K562 (cell line): ENCODE data around the gene ZNF837. TPM values are rescaled to one million over a fixed set of nuclear protein-coding genes. Genes with fewer than 3 reads are reported as not detected.

Experiments
- EP300 ChIP-seq: IDR thresholded peaks from 2 replicates; pipeline ENCODE4 v1.6.1; 2012; ENCODE audit warnings: low read length, improper control_type of control experiment
- KDM5B ChIP-seq: fragments of 200-600 bp; sonication (generic); IDR thresholded peaks from 2 replicates; pipeline ENCODE4 v1.6.1; 2012; ENCODE audit warnings: low read depth, mild to moderate bottlenecking, moderate library complexity, low read length, control low read depth, inconsistent platforms; ENCODE audit not compliant: insufficient replicate concordance
- MTA3 ChIP-seq: fragments of 450-650 bp; formaldehyde crosslinking; IDR thresholded peaks from 2 replicates; pipeline ENCODE4 v1.6.1; 2017; ENCODE audit warnings: mild to moderate bottlenecking, borderline replicate concordance
- NEUROD1 ChIP-seq: fragments of 150-350 bp; IDR thresholded peaks from 2 replicates; pipeline ENCODE4 v1.6.1; 2014; ENCODE audit warnings: borderline replicate concordance, low read length, low read depth; ENCODE audit not compliant: partially characterized antibody
- PTTG1 ChIP-seq: fragments of 450-650 bp; IDR thresholded peaks from 2 replicates; pipeline ENCODE4 v1.6.1; 2016; ENCODE audit warnings: low read depth, mild to moderate bottlenecking, missing genetic modification characterization, missing compliant biosample characterization
- SIX5 ChIP-seq, 2 experiments: IDR thresholded peaks; 2 replicates each; pipeline ENCODE4 v1.6.1; 2011; ENCODE audit warnings: low read length in 2 of 2, borderline replicate concordance in 1 of 2, low read depth in 1 of 2, mild to moderate bottlenecking in 1 of 2, moderate library complexity in 1 of 2; ENCODE audit not compliant: insufficient read depth in 1 of 2
- ZNF707 ChIP-seq: fragments of 250-450 bp; sonication (Bioruptor Pico); conservative IDR thresholded peaks from 2 replicates; pipeline ENCODE4 v1.8.0; 2022; ENCODE audit warnings: inconsistent platforms, mild to moderate bottlenecking, moderate library complexity
- polyA plus RNA-seq, 8 experiments: library from polyadenylated mRNA; depleted of rRNA in 4 of 8; stranded (reverse) in 5 of 8; unstranded in 3 of 8; fragments of >200 nt; fragmentation: Nextera tagmentation in 2 of 8; fragmentation: Illumina TruSeq in 1 of 8; extraction: Ambion mirVana in 2 of 8; extraction: Trizol in 1 of 8; gene quantifications; 2 replicates each; pipeline versions ENCODE4 v1.2.1 to v1.2.3, GENCODE V29; 2011 to 2014; ENCODE audit warnings: inconsistent platforms in 1 of 8, missing spikeins in 1 of 8
- total RNA-seq, 7 experiments: library from RNA; depleted of rRNA in 6 of 7; stranded (reverse); fragments of >200 nt in 6 of 7; fragmentation: Illumina TruSeq in 2 of 7; extraction: Trizol in 2 of 7; gene quantifications; 2 replicates each; pipeline versions ENCODE4 v1.2.1 to v1.2.3, GENCODE V29; 2011 to 2021; ENCODE audit warnings: low replicate concordance in 1 of 7
- TF ChIP-seq, protein P1 (sequence below): fragments of 250-450 bp; sonication (Bioruptor Pico); IDR thresholded peaks from 2 replicates; pipeline ENCODE4 v1.4.0; 2020
- TF ChIP-seq, protein P2 (sequence below), 2 experiments: fragments of 450-650 bp in 1 of 2; sonication (generic) in 1 of 2; formaldehyde crosslinking in 1 of 2; IDR thresholded peaks in 1 of 2; conservative IDR thresholded peaks in 1 of 2; 2 replicates each; pipeline versions ENCODE4 v1.6.1 to v1.8.1; 2016 to 2023; ENCODE audit warnings: mild to moderate bottlenecking in 2 of 2, moderate library complexity in 2 of 2, inconsistent platforms in 1 of 2, missing genetic modification reagents in 1 of 2
- TF ChIP-seq, protein P3 (sequence below): fragments of 450-650 bp; IDR thresholded peaks from 2 replicates; pipeline ENCODE4 v1.6.1; 2018; ENCODE audit warnings: mild to moderate bottlenecking, low read depth; ENCODE audit not compliant: partially characterized antibody
- TF ChIP-seq, protein P4 (sequence below): fragments of 250-450 bp; sonication (Bioruptor Pico); IDR thresholded peaks from 2 replicates; pipeline ENCODE4 v1.8.0; 2022; ENCODE audit warnings: moderate library complexity, mild to moderate bottlenecking, inconsistent platforms
- TF ChIP-seq, protein P5 (sequence below): fragments of 250-450 bp; sonication (Bioruptor Pico); IDR thresholded peaks from 2 replicates; pipeline ENCODE4 v1.5.0; 2021; ENCODE audit warnings: mild to moderate bottlenecking, moderate library complexity

ZNF837 gene
- total and polyA plus RNA-seq, 9 of the 15 experiments (the other 6 are each of a cell fraction or from before 2014, with no cell fraction given), result 0.11 to 2.1 (median 0.57) TPM; not detected in 4

DNA sequence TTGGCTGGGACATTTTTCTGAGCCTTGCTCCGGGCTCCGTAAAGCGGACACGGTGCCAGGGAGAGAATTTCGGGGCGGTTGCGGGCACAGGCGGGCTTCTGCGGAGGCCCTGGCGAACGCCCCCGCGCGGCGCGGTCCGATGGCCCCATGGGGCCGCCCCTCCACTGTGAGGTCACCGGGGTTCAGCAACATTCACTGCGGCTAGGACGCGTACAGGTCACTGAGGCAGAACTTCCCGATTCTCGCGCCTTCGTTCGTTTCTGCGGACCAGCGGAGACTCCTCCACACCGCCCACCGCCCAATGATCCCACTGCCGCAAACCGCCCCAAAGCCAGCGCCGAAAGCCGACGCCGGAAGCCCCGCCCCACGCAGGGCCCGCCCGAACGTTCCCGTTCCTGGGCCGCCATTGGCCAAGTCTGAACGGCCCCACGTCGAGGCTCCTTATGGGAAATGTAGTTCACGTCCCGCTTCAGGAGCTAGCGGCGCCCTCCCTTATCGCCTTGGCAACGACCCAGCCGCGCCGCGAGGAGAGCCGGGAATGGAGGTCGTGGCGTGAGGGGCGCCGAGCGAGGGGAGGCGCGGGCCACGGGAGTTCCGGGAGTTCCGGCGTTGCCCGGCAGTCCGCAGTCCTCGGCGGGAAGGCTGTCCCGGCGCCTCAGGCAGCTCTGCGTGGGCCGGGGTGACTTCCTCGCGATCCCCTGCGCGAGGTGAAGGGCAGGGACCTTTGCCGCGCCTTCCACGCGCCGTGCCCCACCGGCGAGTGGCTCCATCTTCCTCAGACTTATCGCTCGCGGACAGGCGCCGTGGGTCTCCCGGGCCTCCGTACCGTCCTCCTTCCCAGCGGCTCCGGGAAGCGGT lies 27.6 kb upstream of the ZNF837 start, which contains the start of gene ZNF584 (continued):
- TF ChIP-seq, protein P1, sequence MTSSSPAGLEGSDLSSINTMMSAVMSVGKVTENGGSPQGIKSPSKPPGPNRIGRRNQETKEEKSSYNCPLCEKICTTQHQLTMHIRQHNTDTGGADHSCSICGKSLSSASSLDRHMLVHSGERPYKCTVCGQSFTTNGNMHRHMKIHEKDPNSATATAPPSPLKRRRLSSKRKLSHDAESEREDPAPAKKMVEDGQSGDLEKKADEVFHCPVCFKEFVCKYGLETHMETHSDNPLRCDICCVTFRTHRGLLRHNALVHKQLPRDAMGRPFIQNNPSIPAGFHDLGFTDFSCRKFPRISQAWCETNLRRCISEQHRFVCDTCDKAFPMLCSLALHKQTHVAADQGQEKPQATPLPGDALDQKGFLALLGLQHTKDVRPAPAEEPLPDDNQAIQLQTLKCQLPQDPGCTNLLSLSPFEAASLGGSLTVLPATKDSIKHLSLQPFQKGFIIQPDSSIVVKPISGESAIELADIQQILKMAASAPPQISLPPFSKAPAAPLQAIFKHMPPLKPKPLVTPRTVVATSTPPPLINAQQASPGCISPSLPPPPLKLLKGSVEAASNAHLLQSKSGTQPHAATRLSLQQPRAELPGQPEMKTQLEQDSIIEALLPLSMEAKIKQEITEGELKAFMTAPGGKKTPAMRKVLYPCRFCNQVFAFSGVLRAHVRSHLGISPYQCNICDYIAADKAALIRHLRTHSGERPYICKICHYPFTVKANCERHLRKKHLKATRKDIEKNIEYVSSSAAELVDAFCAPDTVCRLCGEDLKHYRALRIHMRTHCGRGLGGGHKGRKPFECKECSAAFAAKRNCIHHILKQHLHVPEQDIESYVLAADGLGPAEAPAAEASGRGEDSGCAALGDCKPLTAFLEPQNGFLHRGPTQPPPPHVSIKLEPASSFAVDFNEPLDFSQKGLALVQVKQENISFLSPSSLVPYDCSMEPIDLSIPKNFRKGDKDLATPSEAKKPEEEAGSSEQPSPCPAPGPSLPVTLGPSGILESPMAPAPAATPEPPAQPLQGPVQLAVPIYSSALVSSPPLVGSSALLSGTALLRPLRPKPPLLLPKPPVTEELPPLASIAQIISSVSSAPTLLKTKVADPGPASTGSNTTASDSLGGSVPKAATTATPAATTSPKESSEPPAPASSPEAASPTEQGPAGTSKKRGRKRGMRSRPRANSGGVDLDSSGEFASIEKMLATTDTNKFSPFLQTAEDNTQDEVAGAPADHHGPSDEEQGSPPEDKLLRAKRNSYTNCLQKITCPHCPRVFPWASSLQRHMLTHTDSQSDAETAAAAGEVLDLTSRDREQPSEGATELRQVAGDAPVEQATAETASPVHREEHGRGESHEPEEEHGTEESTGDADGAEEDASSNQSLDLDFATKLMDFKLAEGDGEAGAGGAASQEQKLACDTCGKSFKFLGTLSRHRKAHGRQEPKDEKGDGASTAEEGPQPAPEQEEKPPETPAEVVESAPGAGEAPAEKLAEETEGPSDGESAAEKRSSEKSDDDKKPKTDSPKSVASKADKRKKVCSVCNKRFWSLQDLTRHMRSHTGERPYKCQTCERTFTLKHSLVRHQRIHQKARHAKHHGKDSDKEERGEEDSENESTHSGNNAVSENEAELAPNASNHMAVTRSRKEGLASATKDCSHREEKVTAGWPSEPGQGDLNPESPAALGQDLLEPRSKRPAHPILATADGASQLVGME (CRISPR knock-in tag), result no peak
- TF ChIP-seq KDM5B, result peak; percentile 90
- TF ChIP-seq, protein P2, sequence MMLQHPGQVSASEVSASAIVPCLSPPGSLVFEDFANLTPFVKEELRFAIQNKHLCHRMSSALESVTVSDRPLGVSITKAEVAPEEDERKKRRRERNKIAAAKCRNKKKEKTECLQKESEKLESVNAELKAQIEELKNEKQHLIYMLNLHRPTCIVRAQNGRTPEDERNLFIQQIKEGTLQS (IDR thresholded peaks at IDR 0.05), result peak; percentile 53; the same call in 1 of the 2 replicates
- TF ChIP-seq, protein P2 (CRISPR knock-in tag; conservative IDR thresholded peaks at IDR 0.05), result no peak
- TF ChIP-seq SIX5 (IDR thresholded peaks at IDR 0.05; ENCODE audit: borderline replicate concordance in 1 of 2, insufficient read depth in 1 of 2, low read depth in 1 of 2, low read length in 2 of 2), result peak; percentile 73 to 87
- no peak for TF ChIP-seq PTTG1
- TF ChIP-seq, protein P3, sequence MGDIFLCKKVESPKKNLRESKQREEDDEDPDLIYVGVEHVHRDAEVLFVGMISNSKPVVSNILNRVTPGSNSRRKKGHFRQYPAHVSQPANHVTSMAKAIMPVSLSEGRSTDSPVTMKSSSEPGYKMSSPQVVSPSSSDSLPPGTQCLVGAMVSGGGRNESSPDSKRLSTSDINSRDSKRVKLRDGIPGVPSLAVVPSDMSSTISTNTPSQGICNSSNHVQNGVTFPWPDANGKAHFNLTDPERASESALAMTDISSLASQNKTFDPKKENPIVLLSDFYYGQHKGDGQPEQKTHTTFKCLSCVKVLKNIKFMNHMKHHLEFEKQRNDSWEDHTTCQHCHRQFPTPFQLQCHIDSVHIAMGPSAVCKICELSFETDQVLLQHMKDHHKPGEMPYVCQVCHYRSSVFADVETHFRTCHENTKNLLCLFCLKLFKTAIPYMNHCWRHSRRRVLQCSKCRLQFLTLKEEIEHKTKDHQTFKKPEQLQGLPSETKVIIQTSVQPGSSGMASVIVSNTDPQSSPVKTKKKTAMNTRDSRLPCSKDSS, result no peak
- TF ChIP-seq ZNF707 (CRISPR knock-in tag), result no peak
- TF ChIP-seq, protein P4, sequence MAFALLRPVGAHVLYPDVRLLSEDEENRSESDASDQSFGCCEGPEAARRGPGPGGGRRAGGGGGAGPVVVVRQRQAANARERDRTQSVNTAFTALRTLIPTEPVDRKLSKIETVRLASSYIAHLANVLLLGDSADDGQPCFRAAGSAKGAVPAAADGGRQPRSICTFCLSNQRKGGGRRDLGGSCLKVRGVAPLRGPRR (CRISPR knock-in tag), result no peak
- peak; percentile 26; the same call in 1 of the 2 replicates for TF ChIP-seq EP300
- TF ChIP-seq, protein P5, sequence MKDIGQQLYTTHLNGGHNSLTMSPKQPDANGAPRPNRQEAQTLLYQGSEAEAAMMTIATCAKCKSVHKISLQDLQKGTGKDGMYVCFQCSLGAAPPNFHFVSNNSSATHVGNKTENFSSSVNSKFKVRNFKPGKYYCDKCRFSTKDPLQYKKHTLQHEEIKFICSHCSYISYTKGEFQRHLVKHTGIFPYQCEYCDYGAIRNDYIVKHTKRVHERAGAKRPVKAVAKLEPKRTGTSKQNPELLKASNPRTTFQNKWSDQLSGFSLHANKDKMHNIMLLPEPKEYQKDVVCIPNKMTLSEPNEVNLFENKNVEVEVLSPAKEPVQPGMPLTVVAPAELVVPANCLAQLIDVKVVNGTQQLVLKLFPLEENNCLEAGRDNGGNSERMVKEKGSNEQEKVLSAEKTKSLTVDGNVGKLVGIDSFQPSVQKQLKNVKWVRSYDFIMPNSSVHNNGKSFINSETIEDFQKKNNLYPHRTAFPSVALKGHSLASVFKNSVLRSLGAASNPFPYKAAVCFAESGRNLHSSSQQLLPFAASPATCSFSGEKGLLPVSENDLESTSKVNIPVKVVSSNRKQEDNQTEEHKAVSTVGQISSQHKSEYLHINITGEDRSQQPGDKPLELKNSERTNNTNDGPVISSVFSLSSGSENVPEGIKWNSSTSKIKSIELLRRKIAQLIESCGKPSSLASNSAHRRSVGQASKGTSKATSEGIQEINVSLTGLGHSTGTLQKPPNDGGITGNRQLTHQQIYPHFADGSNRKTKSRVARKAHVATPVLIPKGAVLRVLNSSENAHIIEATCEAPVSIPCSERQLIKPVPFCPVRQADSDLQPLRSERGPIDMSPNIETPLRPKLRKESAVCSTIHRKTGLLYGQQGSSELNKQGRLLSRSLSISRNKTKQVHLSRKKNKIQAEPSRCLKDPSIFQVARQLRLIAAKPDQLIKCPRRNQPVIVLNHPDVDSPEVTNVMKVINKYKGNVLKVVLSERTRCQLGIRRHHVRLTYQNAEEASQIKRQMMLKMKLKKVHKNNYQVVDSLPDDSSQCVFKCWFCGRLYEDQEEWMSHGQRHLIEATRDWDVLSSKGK (CRISPR knock-in tag), result no peak
- peak; percentile 51 for TF ChIP-seq MTA3
- TF ChIP-seq NEUROD1, result no peak
